Skeletal muscle tissue (tissue), 4 donors: ENCODE measurements around the gene FAM50A. TPM values are rescaled to one million over a fixed set of nuclear protein-coding genes. Genes with fewer than 3 reads are reported as not detected.

ENCODE experiments used
- H3K27ac ChIP-seq: one replicate; pipeline ENCODE4 v1.7.0; 2013; ENCODE audit warnings: mild to moderate bottlenecking, low read depth, low read length, inconsistent platforms
- H3K27me3 ChIP-seq, 3 donors: one replicate each; pipeline ENCODE4 v1.7.0; 2013; ENCODE audit warnings: low read length in 3 of 3; ENCODE audit not compliant: control insufficient read depth in 3 of 3, insufficient read depth in 3 of 3
- H3K36me3 ChIP-seq, 3 donors: one replicate each; pipeline ENCODE4 v1.7.0; 2013; ENCODE audit warnings: low read length in 3 of 3; ENCODE audit not compliant: control insufficient read depth in 3 of 3, insufficient read depth in 3 of 3
- H3K4me1 ChIP-seq, 3 donors: one replicate each; pipeline ENCODE4 v1.7.0; 2013; ENCODE audit warnings: low read length in 3 of 3, mild to moderate bottlenecking in 3 of 3; ENCODE audit not compliant: control insufficient read depth in 3 of 3, insufficient read depth in 3 of 3
- H3K4me3 ChIP-seq, 3 donors: one replicate each; pipeline ENCODE4 v1.7.0; 2013; ENCODE audit warnings: low read length in 3 of 3
- H3K9ac ChIP-seq, 3 donors: one replicate each; pipeline ENCODE4 v1.7.0; 2013; ENCODE audit warnings: low read length in 3 of 3, mild to moderate bottlenecking in 3 of 3, moderate library complexity in 2 of 3, low read depth in 1 of 3
- H3K9me3 ChIP-seq, 3 donors: one replicate each; pipeline ENCODE4 v1.7.0; 2013; ENCODE audit warnings: low read length in 3 of 3; ENCODE audit not compliant: control insufficient read depth in 3 of 3
- total RNA-seq: library from RNA; depleted of rRNA; stranded (reverse); fragments of >200 nt; gene quantifications from one replicate; pipeline ENCODE4 v1.2.3, GENCODE V29; 2014
- donor health status: Osteomylitis.

Gene FAM50A
- total RNA-seq, 1 donor from 2014 or later, result 16.7 TPM

- no peak overlapping the region for H3K27ac ChIP-seq
- H3K36me3 ChIP-seq, result peaks cover 26 to 35% (median 33%) of the 10 kb centered on the region in 3 donors
- no peaks in the 10 kb centered on the region for H3K27me3 ChIP-seq
- H3K9ac ChIP-seq, result peak overlapping the region; percentile 38 to 75 (median 70)
- peaks cover 13 to 24% (median 18%) of the 10 kb centered on the region in 3 donors for H3K4me1 ChIP-seq
- H3K4me3 ChIP-seq, result peak overlapping the region; percentile 68 to 79 (median 77)
- H3K9me3 ChIP-seq, result no peaks in the 10 kb centered on the region
Observed at GRCh38 chrX:154437971-154438893, 5.7 kb upstream of the FAM50A start.

DNA sequence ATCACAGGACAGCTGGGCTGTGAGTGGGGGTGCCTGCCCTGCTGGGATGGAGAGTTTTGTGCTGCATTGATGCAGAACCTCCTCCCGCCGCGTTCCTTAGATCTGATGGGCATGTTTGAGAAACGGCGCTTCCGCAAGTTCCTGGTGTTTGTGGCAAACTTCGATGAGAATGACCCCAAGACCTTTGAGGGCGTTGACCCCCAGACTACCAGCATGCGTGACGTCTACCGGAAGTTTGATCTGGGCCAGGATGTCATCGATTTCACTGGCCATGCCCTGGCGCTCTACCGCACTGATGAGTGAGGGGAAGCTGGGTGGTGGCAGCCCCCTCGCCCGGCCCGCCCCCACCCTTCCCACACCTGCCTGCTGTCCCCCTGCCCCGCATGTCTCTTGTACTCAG is 4.1 kb upstream of the FAM50A start:
- no peaks in the 10 kb centered on the region for H3K27me3 ChIP-seq
- H3K4me3 ChIP-seq, result no peak overlapping the region
- H3K27ac ChIP-seq, result no peak overlapping the region
- H3K9me3 ChIP-seq, result no peaks in the 10 kb centered on the region
- H3K36me3 ChIP-seq, result peaks cover 18 to 25% (median 18%) of the 10 kb centered on the region in 3 donors
- H3K4me1 ChIP-seq, result peaks cover 19 to 35% (median 28%) of the 10 kb centered on the region in 3 donors
- no peak overlapping the region for H3K9ac ChIP-seq

DNA sequence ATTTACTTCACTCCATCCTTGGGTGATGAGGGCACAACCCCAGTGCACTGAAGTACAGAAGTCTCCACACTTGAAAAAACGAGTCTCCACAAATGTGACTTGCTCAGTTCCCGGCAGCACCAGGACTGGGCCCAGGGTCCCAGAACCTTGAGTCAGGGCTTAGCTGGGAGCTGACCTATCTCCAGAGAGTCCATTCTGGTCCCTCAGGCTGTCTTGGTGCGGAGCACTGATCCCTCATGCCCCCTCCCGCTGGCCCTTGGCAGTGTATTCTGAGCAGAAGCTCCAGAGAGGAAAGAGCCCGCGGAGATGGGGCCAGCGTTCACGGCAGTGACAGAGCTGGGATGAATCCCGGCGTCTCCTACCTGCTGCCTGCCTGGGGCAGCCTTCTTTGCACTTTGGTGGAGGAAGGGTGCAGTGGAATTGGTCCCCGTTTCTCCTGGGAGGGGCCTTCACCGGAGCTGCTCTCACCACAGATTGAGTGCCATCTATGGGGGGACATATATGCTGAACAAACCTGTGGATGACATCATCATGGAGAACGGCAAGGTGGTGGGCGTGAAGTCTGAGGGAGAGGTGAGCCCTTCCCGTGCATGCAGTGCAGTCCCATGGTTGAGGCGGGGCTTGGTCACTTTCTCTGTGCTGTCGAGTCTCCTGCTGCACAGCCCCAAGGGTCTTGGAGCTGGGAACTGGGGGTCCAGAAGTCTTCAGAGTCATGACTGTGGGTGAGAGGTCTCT is 3.2 kb upstream of the FAM50A start:
- H3K9me3 ChIP-seq, result no peaks in the 10 kb centered on the region
- no peak overlapping the region for H3K27ac ChIP-seq
- H3K9ac ChIP-seq, result no peak overlapping the region
- no peak overlapping the region for H3K4me3 ChIP-seq
- H3K4me1 ChIP-seq, result peaks cover 27 to 42% (median 34%) of the 10 kb centered on the region in 3 donors
- no peaks in the 10 kb centered on the region for H3K27me3 ChIP-seq
- peaks cover 13 to 19% (median 16%) of the 10 kb centered on the region in 3 donors for H3K36me3 ChIP-seq

DNA sequence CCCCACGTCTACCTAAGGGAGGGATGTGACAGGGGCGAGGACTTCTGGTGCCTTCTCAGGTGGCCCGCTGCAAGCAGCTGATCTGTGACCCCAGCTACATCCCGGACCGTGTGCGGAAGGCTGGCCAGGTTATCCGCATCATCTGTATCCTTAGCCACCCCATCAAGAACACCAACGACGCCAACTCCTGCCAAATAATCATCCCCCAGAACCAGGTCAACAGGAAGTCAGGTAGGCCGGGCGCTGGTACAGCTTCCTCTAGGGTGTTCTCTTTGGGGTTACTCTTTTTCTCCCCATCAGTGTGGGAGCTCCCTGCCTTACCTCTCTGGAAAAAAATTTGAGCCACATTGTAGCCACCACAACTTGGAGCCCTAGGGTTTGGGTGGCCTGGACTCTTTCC is 2.4 kb upstream of the FAM50A start:
- H3K4me3 ChIP-seq, result no peak overlapping the region
- H3K27ac ChIP-seq, result no peak overlapping the region

GRCh38 chrX:154441984-154442707 is 1.8 kb upstream of the FAM50A start:
- Histone ChIP-seq H3K27me3 (no peaks in the 10 kb centered on the region), H3K36me3 (peaks cover 20 to 26% (median 22%) of the 10 kb centered on the region in 3 donors), H3K27ac (no peak overlapping the region), H3K9ac (no peak overlapping the region), H3K4me1 (peaks cover 29 to 40% (median 29%) of the 10 kb centered on the region in 3 donors), H3K4me3 (no peak overlapping the region), H3K9me3 (no peaks in the 10 kb centered on the region)

More for the DNA sequence above, 2.4 kb upstream of the FAM50A start:
- Histone ChIP-seq H3K9ac (no peak overlapping the region), H3K9me3 (no peaks in the 10 kb centered on the region), H3K27me3 (no peaks in the 10 kb centered on the region), H3K36me3 (peaks cover 16 to 22% (median 16%) of the 10 kb centered on the region in 3 donors), H3K4me1 (peaks cover 29 to 40% (median 29%) of the 10 kb centered on the region in 3 donors)

GRCh38 chrX:154443479-154443910 is 446 bp upstream of the FAM50A start:
- Histone ChIP-seq H3K9ac (peak overlapping the region; percentile 51 to 76 (median 70)), H3K4me1 (peaks cover 19 to 31% (median 20%) of the 10 kb centered on the region in 3 donors), H3K27ac (peak overlapping the region; percentile 89), H3K4me3 (peak overlapping the region; percentile 48 to 66 (median 60)), H3K9me3 (no peaks in the 10 kb centered on the region), H3K27me3 (no peaks in the 10 kb centered on the region), H3K36me3 (peaks cover 25 to 29% (median 27%) of the 10 kb centered on the region in 3 donors)

DNA sequence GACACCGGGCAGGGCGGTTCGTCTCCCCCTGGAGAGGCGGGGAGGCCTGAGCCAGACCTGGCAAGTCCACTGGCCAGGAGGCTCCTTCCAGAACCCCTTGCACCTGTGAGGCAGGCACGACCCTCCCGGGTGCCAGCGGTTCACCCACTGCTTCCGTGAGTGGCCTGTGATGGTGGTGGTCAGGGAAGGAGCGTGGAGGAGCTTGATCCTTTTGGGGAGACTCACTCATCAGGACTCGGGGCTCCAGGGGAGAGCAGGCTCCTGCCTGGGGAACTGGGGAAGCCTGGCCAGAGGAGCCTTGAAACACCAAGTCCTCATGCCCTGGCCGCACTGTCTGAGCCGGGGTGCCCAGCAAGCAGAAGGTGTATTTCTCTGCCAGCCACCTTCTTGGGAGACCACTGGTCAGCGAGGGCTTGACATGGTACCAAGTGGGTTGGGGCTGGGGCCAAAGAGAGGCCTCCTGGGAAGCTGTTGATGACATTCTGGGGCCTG is 860 bp downstream of the FAM50A start:
- peaks cover 16 to 24% (median 16%) of the 10 kb centered on the region in 3 donors for H3K4me1 ChIP-seq
- H3K4me3 ChIP-seq, result peak overlapping the region; percentile 49 to 72 (median 61)
- no peaks in the 10 kb centered on the region for H3K27me3 ChIP-seq
- H3K9ac ChIP-seq, result peak overlapping the region; percentile 60 to 84 (median 74)
- peak overlapping the region; percentile 80 for H3K27ac ChIP-seq
- H3K9me3 ChIP-seq, result no peaks in the 10 kb centered on the region
- peaks cover 32 to 40% (median 34%) of the 10 kb centered on the region in 3 donors for H3K36me3 ChIP-seq

GRCh38 chrX:154445776-154446175 is 1.8 kb downstream of the FAM50A start:
- peaks cover 30 to 48% (median 39%) of the 10 kb centered on the region in 3 donors for H3K36me3 ChIP-seq
- H3K9ac ChIP-seq, result no peak overlapping the region
- H3K4me1 ChIP-seq, result peaks cover 16 to 24% (median 16%) of the 10 kb centered on the region in 3 donors
- no peaks in the 10 kb centered on the region for H3K9me3 ChIP-seq
- H3K27me3 ChIP-seq, result no peaks in the 10 kb centered on the region
- H3K4me3 ChIP-seq, result no peak overlapping the region
- H3K27ac ChIP-seq, result no peak overlapping the region

GRCh38 chrX:154446430-154446829 is 2.5 kb downstream of the FAM50A start:
- H3K36me3 ChIP-seq, result peaks cover 30 to 47% (median 35%) of the 10 kb centered on the region in 3 donors
- peaks cover 16 to 24% (median 16%) of the 10 kb centered on the region in 3 donors for H3K4me1 ChIP-seq
- no peaks in the 10 kb centered on the region for H3K27me3 ChIP-seq
- H3K4me3 ChIP-seq, result no peak overlapping the region
- H3K27ac ChIP-seq, result no peak overlapping the region
- H3K9ac ChIP-seq, result peak overlapping the region in 1 of 3 donors; percentile 3
- H3K9me3 ChIP-seq, result no peaks in the 10 kb centered on the region
